Sigmoid colon (tissue), 4 donors: Measurements from ENCODE around the gene ATG7.

ENCODE experiments used
- POLR2A ChIP-seq, 2 donors: fragments of 450-650 bp; IDR thresholded peaks; one replicate each; pipeline ENCODE4 v1.6.1; 2016; ENCODE audit warnings: antibody characterized with exemption in 2 of 2, mild to moderate bottlenecking in 2 of 2, moderate library complexity in 2 of 2
- POLR2AphosphoS5 ChIP-seq, 4 donors: sonication (generic); formaldehyde crosslinking; IDR thresholded peaks; one replicate each; pipeline ENCODE4 v1.6.1; 2017; ENCODE audit warnings: antibody characterized with exemption in 4 of 4
- TF ChIP-seq, protein P1 (sequence below), 4 experiments: fragments of 450-650 bp in 3 of 4; fragments of 200-600 bp in 1 of 4; IDR thresholded peaks; one replicate each; pipeline ENCODE4 v1.5.1; 2016 to 2019; ENCODE audit warnings: antibody characterized with exemption in 4 of 4, mild to moderate bottlenecking in 3 of 4, moderate library complexity in 2 of 4

GRCh38 chr3:11452885-11453847 lies 181.0 kb downstream of the ATG7 start:
- TF ChIP-seq POLR2A (IDR thresholded peaks at IDR 0.05) (no peak), POLR2AphosphoS5 (IDR thresholded peaks at IDR 0.05) (no peak)
- TF ChIP-seq, protein P1, sequence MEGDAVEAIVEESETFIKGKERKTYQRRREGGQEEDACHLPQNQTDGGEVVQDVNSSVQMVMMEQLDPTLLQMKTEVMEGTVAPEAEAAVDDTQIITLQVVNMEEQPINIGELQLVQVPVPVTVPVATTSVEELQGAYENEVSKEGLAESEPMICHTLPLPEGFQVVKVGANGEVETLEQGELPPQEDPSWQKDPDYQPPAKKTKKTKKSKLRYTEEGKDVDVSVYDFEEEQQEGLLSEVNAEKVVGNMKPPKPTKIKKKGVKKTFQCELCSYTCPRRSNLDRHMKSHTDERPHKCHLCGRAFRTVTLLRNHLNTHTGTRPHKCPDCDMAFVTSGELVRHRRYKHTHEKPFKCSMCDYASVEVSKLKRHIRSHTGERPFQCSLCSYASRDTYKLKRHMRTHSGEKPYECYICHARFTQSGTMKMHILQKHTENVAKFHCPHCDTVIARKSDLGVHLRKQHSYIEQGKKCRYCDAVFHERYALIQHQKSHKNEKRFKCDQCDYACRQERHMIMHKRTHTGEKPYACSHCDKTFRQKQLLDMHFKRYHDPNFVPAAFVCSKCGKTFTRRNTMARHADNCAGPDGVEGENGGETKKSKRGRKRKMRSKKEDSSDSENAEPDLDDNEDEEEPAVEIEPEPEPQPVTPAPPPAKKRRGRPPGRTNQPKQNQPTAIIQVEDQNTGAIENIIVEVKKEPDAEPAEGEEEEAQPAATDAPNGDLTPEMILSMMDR (IDR thresholded peaks at IDR 0.05) = no peak
